ENCODE measurements around the gene STRC.
"Not testable (repeated sequence)": the region's sequence is repeated elsewhere in the genome, so short reads cannot be mapped to it uniquely, and the experiment has no call there.

- not testable (repeated sequence) for TF ChIP-seq CTCF, POLR2A (IDR thresholded peaks at IDR 0.05)
These were observed 3.6 kb upstream of the STRC start for GRCh38 chr15:43622068-43622799.
